A549 (cell line): ENCODE measurements around the gene LIPN. TPM values are rescaled to one million over a fixed set of nuclear protein-coding genes. Genes with fewer than 3 reads are reported as not detected.

Experiments used
- ATAC-seq, 2 experiments: fragments of 200-7000 bp in 1 of 2; fragments of >200 bp in 1 of 2; cut with Nextera tagmentation in 1 of 2; cut with Tn5 transposase in 1 of 2; 3 replicates each; pipeline versions ENCODE4 v1.8.0 to v1.9.1; 2018 to 2020; ENCODE audit warnings: mild to moderate bottlenecking in 1 of 2, moderate library complexity in 1 of 2
- CTCF ChIA-PET: fragments of 300-600 bp; sonication (Branson Sonifier 250); formaldehyde crosslinking; extraction: SDS; loops from one replicate; lab custom pipeline; 2021; ENCODE audit warnings: antibody characterized with exemption, inconsistent platforms; lab: Yijun Ruan, JAX
- POLR2A ChIA-PET: fragments of 350-600 bp; formaldehyde crosslinking; extraction: SDS; loops from one replicate; lab custom pipeline; 2021; ENCODE audit warnings: antibody characterized with exemption, inconsistent platforms; lab: Yijun Ruan, JAX
- DNase-seq, 2 experiments: peaks; one replicate each; pipeline versions ENCODE4 v3.0.0 to v3.0.0-alpha.2; 2011 to 2016; ENCODE audit warnings: low read depth in 1 of 2, low spot score in 1 of 2
- FAIRE-seq: peaks from 2 replicates; lab custom pipeline; 2011; peaks lifted over from hg19 to GRCh38; lab: Jason Lieb, UNC
- H3K27ac ChIP-seq, 2 experiments: fragments of >200 bp; sonication (Bioruptor Twin); formaldehyde crosslinking; 3 replicates each; pipeline ENCODE4 v1.5.1; 2016 to 2017
- H3K4me1 ChIP-seq: fragments of >200 bp; sonication (Bioruptor Twin); formaldehyde crosslinking; 3 replicates; pipeline ENCODE4 v1.6.1; 2016
- H3K4me2 ChIP-seq: fragments of >200 bp; sonication (Bioruptor Twin); formaldehyde crosslinking; 3 replicates; pipeline ENCODE4 v1.6.1; 2016
- H3K4me3 ChIP-seq: fragments of >200 bp; sonication (Bioruptor Twin); formaldehyde crosslinking; 3 replicates; pipeline ENCODE4 v1.5.1; 2016
- H3K9me3 ChIP-seq: fragments of >200 bp; sonication (Bioruptor Twin); formaldehyde crosslinking; 3 replicates; pipeline ENCODE4 v1.6.1; 2016
- CBX2 ChIP-seq: fragments of 200-600 bp; sonication (generic); IDR thresholded peaks from 2 replicates; pipeline ENCODE4 v1.6.1; 2016; ENCODE audit warnings: low read depth, mild to moderate bottlenecking, borderline replicate concordance
- CHD4 ChIP-seq: fragments of 200-600 bp; sonication (generic); IDR thresholded peaks from 2 replicates; pipeline ENCODE4 v1.6.1; 2016; ENCODE audit warnings: antibody characterized with exemption, mild to moderate bottlenecking, borderline replicate concordance
- ELK1 ChIP-seq: fragments of 150-350 bp; IDR thresholded peaks from 2 replicates; pipeline ENCODE4 v1.6.1; 2014; ENCODE audit warnings: low read depth, mild to moderate bottlenecking, low read length
- EP300 ChIP-seq, 2 experiments: fragments of >200 bp; sonication (Bioruptor Twin); formaldehyde crosslinking; IDR thresholded peaks; 2 replicates in 1 of 2; 3 replicates in 1 of 2; pipeline ENCODE4 v1.6.1; 2016 to 2017
- FOSB ChIP-seq: fragments of 250-450 bp; sonication (Bioruptor Pico); IDR thresholded peaks from 2 replicates; pipeline ENCODE4 v1.5.0; 2020; ENCODE audit warnings: mild to moderate bottlenecking, moderate library complexity
- FOSL2 ChIP-seq, 2 experiments: fragments of 450-650 bp in 1 of 2; fragments of >200 bp in 1 of 2; sonication (Bioruptor Twin) in 1 of 2; formaldehyde crosslinking; IDR thresholded peaks; 2 replicates each; pipeline versions ENCODE4 v1.5.0 to v1.6.1; 2016 to 2020; ENCODE audit warnings: mild to moderate bottlenecking in 1 of 2, moderate library complexity in 1 of 2
- HEYL ChIP-seq: fragments of 250-450 bp; sonication (Bioruptor Pico); IDR thresholded peaks from 2 replicates; pipeline ENCODE4 v1.8.0; 2021; ENCODE audit warnings: mild to moderate bottlenecking, moderate library complexity
- HOXA7 ChIP-seq: fragments of 250-450 bp; sonication (Bioruptor Pico); IDR thresholded peaks from 2 replicates; pipeline ENCODE4 v1.5.0; 2020; ENCODE audit warnings: mild to moderate bottlenecking, moderate library complexity
- HOXB13 ChIP-seq: fragments of 250-450 bp; sonication (Bioruptor Pico); IDR thresholded peaks from 2 replicates; pipeline ENCODE4 v1.5.0; 2020; ENCODE audit warnings: low read depth, mild to moderate bottlenecking, moderate library complexity
- KDM5A ChIP-seq: fragments of 200-600 bp; sonication (generic); IDR thresholded peaks from 2 replicates; pipeline ENCODE4 v1.6.1; 2016; ENCODE audit warnings: antibody characterized with exemption, mild to moderate bottlenecking
- MAFK ChIP-seq: fragments of 450-650 bp; IDR thresholded peaks from 2 replicates; pipeline ENCODE4 v1.6.1; 2014; ENCODE audit not compliant: partially characterized antibody
- MYC ChIP-seq: IDR thresholded peaks from 2 replicates; pipeline ENCODE4 v1.6.1; 2012; ENCODE audit warnings: mild to moderate bottlenecking, inconsistent platforms, low read length, improper control_type of control experiment, borderline replicate concordance
- RAD21 ChIP-seq, 2 experiments: fragments of >200 bp in 1 of 2; sonication (Bioruptor Twin) in 1 of 2; formaldehyde crosslinking in 1 of 2; IDR thresholded peaks in 1 of 2; conservative IDR thresholded peaks in 1 of 2; 2 replicates in 1 of 2; 3 replicates in 1 of 2; pipeline ENCODE4 v1.6.1; 2012 to 2018; ENCODE audit warnings: inconsistent platforms in 1 of 2
- RCOR1 ChIP-seq: fragments of 150-350 bp; IDR thresholded peaks from 2 replicates; pipeline ENCODE4 v1.6.1; 2014; ENCODE audit warnings: antibody characterized with exemption, low read length, low read depth
- RFX5 ChIP-seq: fragments of 450-650 bp; IDR thresholded peaks from 2 replicates; pipeline ENCODE4 v1.7.1; 2014; ENCODE audit warnings: antibody characterized with exemption, mild to moderate bottlenecking, moderate library complexity
- RNF2 ChIP-seq: fragments of 200-600 bp; sonication (generic); IDR thresholded peaks from 2 replicates; pipeline ENCODE4 v1.6.1; 2016; ENCODE audit warnings: low read depth, mild to moderate bottlenecking, antibody characterized with exemption, moderate library complexity, borderline replicate concordance
- TFCP2L1 ChIP-seq: fragments of 250-450 bp; sonication (Bioruptor Pico); IDR thresholded peaks from 2 replicates; pipeline ENCODE4 v1.5.0; 2021; ENCODE audit warnings: mild to moderate bottlenecking
- TP53 ChIP-seq: fragments of 250-450 bp; sonication (Bioruptor Pico); IDR thresholded peaks from 2 replicates; pipeline ENCODE4 v1.5.0; 2021; ENCODE audit warnings: mild to moderate bottlenecking, moderate library complexity
- ZNF302 ChIP-seq: fragments of 250-450 bp; sonication (Bioruptor Pico); IDR thresholded peaks from 2 replicates; pipeline ENCODE4 v1.9.0; 2021; ENCODE audit warnings: inconsistent platforms, mild to moderate bottlenecking, moderate library complexity
- WGBS: methylation state at CpG from one replicate; pipeline ENCODE4 v1.1.6; 2017; ENCODE audit errors: missing lambda C conversion rate; 5-methylcytosine and 5-hydroxymethylcytosine counted together
- polyA plus RNA-seq, 4 experiments: library from polyadenylated mRNA; depleted of rRNA in 3 of 4; stranded (reverse); fragments of >200 nt; fragmentation: RNase III in 1 of 4; extraction: RNeasy Plus Mini Kit Qiagen cat#74134 plus additional on column Dnase treatment in 1 of 4; gene quantifications; 2 replicates in 3 of 4; 3 replicates in 1 of 4; pipeline ENCODE4 v1.2.3, GENCODE V29; 2011 to 2017
- TF ChIP-seq, protein P1 (sequence below): IDR thresholded peaks from 2 replicates; pipeline ENCODE4 v1.6.1; 2012
- TF ChIP-seq, protein P2 (sequence below): IDR thresholded peaks from 2 replicates; pipeline ENCODE4 v1.6.1; 2012; ENCODE audit warnings: low read depth, borderline replicate concordance

LIPN gene
- polyA plus RNA-seq, 2 of the 4 experiments (the other 2 are of a cell fraction): not detected

- no peak for FAIRE-seq
- H3K4me2 ChIP-seq: no peak overlapping the region
- CTCF ChIA-PET: no interaction called here
- DNase-seq: no peak
- no peaks in the 10 kb centered on the region for H3K9me3 ChIP-seq
- no peak overlapping the region for H3K4me3 ChIP-seq
- POLR2A ChIA-PET: no interaction called here
- H3K4me1 ChIP-seq: no peaks in the 10 kb centered on the region
- no peak for ATAC-seq
- H3K27ac ChIP-seq: no peak overlapping the region
- TF ChIP-seq CHD4 (no peak), KDM5A (no peak), RFX5 (no peak), ELK1 (no peak), RCOR1 (no peak), EP300 (IDR thresholded peaks at IDR 0.05) (no peak), MYC (no peak), HEYL (CRISPR knock-in tag) (no peak), HOXB13 (CRISPR knock-in tag) (no peak), TP53 (CRISPR knock-in tag) (no peak), RAD21 (conservative IDR thresholded peaks at IDR 0.05 in 1 of 2, IDR thresholded peaks at IDR 0.05 in 1 of 2) (no peak)
These were observed 5.5 kb upstream of the LIPN start for GRCh38 chr10:88754287-88754686.

DNA sequence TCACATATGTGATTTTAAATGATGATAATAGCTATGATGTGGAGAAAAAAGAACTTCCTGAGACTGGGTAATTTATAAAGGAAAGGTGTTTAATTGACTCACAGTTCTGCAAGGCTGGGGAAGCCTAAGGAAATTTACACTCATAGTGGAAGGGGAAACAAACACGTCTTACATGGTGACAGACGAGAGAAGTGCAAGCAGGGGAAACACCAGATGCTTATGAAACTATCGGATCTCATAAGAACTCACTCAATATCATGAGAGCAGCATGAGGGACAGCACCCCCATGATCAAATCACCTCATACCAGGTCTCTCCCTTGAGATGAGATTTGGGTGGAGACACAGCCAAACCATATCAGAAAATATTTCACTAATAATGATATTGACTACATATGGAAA, 4.1 kb upstream of the LIPN start:
- no peak for FAIRE-seq
- ChIA-PET CTCF (no interaction called here), POLR2A (no interaction called here)
- no peak for DNase-seq
- Histone ChIP-seq H3K4me2 (no peak overlapping the region), H3K27ac (no peak overlapping the region), H3K4me3 (no peak overlapping the region), H3K4me1 (no peaks in the 10 kb centered on the region), H3K9me3 (no peaks in the 10 kb centered on the region)
- 60% methylated on average over 3 of the region's 3 CpGs for WGBS
- ATAC-seq: no peak
- TF ChIP-seq HOXA7 (CRISPR knock-in tag): no peak
- no peak for TF ChIP-seq MYC
- TF ChIP-seq RNF2: no peak
- TF ChIP-seq FOSB (CRISPR knock-in tag): no peak
- no peak for TF ChIP-seq CBX2
- no peak for TF ChIP-seq EP300 (IDR thresholded peaks at IDR 0.05)
- TF ChIP-seq, all 56 proteins: peak for 0

GRCh38 chr10:88756660-88757059, 3.2 kb upstream of the LIPN start:
- ATAC-seq (no peak), FAIRE-seq (no peak), DNase-seq (no peak)
- Histone ChIP-seq H3K9me3 (no peaks in the 10 kb centered on the region), H3K4me1 (no peaks in the 10 kb centered on the region), H3K4me2 (no peak overlapping the region), H3K27ac (no peak overlapping the region), H3K4me3 (no peak overlapping the region)
- TF ChIP-seq ZNF302 (no peak), FOSL2 (IDR thresholded peaks at IDR 0.05) (no peak), FOSL2 (CRISPR knock-in tag; IDR thresholded peaks at IDR 0.05) (no peak), FOSB (CRISPR knock-in tag) (no peak), TFCP2L1 (CRISPR knock-in tag) (no peak), CHD4 (no peak), MAFK (peak; percentile 25)
- TF ChIP-seq, protein P1, sequence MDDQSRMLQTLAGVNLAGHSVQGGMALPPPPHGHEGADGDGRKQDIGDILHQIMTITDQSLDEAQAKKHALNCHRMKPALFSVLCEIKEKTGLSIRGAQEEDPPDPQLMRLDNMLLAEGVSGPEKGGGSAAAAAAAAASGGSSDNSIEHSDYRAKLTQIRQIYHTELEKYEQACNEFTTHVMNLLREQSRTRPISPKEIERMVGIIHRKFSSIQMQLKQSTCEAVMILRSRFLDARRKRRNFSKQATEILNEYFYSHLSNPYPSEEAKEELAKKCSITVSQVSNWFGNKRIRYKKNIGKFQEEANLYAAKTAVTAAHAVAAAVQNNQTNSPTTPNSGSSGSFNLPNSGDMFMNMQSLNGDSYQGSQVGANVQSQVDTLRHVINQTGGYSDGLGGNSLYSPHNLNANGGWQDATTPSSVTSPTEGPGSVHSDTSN: no peak
- TF ChIP-seq, protein P2, sequence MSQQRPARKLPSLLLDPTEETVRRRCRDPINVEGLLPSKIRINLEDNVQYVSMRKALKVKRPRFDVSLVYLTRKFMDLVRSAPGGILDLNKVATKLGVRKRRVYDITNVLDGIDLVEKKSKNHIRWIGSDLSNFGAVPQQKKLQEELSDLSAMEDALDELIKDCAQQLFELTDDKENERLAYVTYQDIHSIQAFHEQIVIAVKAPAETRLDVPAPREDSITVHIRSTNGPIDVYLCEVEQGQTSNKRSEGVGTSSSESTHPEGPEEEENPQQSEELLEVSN: no peak
- ChIA-PET CTCF (no interaction called here), POLR2A (no interaction called here)
- 0% methylated on average over 1 of the region's 1 CpG for WGBS
